GM19438 (cell line): ENCODE measurements around the gene TTC1.
A peak's percentile ranks its signal among the peaks of the same experiment; 100 is the strongest.
"Not testable (repeated sequence)": the region's sequence is repeated elsewhere in the genome, so short reads cannot be mapped to it uniquely, and the experiment has no call there.

Experiments used
- ATAC-seq: cut with Tn5 transposase; IDR thresholded peaks from one replicate; pipeline ENCODE4 v1.9.1; 2021; ENCODE audit warnings: low read depth; ENCODE audit not compliant: unreplicated experiment

Gene TTC1

DNA sequence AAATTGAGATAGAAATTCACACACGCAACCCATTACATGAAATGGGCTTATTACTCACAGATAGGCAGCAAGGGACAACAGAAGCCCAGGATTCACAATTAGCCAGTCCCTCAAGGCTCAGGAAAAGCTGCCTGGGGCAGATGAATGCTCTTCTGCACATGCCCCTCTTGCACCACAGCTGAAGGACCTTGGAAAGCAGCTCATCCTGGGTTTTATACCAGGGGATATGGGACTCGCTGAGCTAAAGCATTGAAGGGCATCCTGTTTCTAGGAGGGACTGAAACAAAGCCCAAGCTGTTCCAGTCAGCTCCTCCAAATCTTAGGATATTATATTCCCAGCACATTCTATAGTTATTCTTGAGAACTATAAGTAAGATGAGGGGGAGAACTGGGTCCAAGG, 15.7 kb upstream of the TTC1 start:
- ATAC-seq = no peak

DNA sequence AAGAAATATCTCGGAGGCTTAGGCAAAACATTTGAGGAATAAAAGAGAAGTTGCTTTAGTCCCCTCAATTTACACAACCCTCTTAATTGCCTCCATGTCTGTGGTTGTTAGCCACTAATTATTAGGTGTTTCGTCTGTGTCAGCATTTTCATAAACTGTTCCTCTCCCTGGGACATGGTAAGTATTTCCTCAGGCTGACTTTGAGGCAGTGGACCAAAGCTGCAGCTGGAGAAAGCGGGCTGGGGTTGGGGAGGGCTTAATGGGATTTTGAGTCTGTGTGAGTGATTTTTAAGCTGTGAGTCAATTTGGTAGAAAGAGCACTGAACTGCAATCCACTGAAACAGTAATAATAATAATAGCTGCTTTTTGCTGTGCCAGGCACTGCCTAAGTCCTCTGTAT, 13.0 kb upstream of the TTC1 start:
- no peak for ATAC-seq

DNA sequence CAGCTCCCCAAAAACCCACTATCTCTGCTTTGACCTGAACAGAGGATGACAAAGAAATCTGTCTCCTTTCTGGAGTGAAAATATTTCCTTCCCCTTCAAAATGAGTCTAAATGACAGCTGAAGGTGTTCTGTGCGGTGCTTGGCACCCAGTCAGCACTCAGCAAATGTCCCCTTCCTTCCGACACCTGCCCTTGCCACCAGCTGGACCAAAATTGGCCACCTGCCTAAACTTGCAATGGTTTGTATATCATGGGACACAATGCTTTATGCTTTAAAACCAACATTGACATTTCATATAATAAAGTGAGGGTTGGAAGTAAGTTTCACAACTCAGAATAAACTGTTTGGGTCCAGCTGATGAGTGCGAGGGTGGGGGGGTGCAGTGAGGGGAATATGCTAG, 7.5 kb upstream of the TTC1 start:
- ATAC-seq = no peak

DNA sequence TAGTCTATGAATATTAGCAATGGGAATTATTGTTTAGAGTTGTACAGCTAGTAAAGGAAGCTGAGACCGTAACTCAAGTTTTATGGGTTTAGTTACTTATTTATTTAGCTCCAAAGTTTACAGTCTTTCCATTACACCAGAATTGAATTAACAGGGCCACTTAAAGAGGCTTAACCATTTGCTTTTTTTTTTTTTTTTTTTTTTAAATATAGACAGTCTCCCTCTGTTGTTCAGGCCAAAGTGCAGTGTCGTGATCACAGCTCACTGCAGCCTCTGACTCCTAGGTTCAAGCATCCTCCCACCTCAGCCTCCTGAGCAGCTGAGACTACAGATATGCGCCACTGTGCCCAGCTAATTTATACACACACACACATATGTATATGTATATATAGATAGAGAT, 1.4 kb upstream of the TTC1 start:
- no peak for ATAC-seq

DNA sequence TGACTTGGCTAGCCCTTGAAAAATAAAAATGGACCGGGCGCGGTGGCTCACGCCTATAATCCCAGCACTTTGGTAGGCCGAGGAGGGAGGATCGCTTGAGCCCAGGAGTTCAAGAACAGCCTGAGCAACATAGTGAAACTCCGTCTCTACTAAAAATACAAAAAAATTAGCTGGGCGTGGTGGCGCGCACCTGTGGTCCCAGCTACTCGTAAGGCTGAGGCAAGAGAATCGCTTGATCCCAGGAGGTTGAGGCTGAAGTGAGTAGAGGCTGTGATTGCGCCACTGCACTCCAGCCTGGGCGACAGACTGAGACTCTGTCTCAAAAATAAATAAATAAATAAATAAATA, 436 bp upstream of the TTC1 start:
- ATAC-seq = peak; percentile 9

DNA sequence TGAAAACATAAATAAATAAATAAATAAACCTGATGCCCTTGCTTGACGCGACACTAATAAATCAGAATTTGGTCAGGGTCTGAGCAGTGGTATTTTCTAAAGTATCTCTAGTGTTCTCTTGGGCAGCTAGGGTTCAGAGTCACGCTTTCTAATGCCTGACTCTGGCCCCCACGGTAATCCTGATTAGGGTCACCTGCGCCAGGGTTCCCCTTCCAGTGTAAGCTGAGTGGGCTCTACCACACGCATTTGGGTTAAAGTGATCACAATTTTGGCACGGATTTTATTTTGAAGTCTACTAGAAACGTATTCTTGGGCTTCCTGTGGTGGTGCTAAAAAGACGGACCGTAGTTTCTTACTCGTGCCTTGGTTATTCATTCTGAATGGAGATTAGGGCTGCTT, 651 bp downstream of the TTC1 start:
- no peak for ATAC-seq

DNA sequence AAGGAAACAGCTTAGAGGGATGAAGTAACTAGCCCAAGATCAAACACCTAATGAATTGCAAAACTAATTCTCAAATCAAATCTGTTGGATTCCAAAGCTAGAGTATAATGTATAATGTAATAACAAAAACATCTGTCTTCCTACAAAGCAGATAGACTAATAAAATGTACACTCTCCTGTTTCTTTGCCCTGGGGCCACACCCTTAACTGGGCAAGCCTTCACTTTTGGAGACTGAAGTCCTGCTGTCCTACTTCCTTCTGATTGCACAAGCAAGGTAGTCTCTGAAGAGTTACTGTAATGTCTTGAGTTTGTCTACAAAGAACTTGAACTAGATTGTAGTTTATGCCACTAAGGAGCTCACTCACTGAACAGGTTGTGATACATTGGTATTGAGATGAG, 2.5 kb downstream of the TTC1 start:
- ATAC-seq = no peak

DNA sequence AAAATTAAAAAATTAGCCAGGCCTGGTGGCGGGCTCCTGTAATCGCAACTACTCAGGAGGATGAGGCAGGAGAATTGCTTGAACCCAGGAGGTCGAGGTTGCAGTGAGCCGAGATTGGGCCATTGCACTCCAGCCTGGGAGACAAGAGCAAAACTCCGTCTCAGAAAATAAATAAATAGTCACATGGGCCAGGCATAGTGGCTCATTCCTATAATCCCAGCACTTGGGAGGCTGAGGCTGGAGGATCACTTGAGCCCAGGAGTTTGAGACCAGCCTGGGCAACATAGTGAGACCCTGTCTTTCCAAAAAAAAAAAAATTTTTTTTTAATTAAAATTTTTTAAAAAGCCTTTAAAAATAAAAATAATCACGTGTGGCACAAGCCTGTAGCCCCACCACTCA, 5.3 kb downstream of the TTC1 start:
- ATAC-seq = not testable (repeated sequence)

DNA sequence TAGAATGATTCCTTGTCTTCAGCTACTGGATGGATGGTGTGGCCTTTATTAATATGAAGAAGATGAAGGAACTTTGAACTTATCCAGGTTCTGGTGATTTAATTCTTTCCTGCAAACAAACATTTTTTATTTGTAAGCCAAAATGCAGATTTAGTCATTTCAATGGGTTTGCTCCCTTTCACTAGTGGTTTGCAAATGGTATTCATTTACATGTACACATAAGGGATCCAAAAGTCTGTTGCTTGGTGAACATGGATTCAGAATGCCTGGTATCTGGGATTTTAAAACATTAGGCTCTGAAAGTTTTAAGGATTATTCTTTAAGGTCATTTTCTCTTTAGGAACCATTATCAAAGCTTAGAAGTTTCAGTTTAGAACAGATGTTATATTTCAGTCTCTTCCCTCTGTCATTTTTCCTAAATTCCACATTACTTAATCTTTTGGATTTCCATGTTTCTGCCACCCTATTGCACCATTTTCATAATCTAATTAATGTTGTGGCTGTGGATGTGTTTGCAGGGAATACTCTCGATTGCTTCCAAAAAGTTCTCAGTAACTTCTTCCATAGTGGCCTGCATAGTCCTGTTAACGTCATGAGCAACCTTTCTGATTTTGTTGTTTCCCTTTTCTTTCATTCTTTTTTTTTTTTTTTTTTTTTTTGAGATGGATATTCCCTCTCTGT, 10.1 kb downstream of the TTC1 start:
- ATAC-seq = no peak

DNA sequence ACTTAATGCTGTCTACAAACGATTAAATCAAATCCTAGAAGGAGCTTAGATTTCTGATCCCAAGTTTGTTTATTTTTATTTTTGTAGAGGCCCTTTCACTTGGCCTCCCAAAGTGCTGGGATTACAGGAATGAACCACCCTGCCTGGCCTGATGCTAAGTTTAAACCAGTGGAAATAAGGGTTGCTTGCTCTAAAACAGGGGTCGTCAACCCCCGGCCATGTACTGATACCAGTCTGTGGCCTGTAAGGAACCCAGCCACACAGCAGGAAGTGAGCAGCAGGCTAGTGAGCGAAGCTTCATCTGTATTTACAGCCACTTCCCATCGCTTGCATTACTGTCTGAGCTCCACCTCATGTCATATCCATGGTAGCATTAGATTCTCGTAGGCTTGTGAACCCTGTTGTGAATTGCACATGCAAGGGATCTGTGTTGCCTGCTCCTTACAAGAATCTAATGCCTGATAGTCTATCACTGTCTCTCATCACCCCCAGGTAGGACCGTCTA, 11.4 kb downstream of the TTC1 start:
- no peak for ATAC-seq

DNA sequence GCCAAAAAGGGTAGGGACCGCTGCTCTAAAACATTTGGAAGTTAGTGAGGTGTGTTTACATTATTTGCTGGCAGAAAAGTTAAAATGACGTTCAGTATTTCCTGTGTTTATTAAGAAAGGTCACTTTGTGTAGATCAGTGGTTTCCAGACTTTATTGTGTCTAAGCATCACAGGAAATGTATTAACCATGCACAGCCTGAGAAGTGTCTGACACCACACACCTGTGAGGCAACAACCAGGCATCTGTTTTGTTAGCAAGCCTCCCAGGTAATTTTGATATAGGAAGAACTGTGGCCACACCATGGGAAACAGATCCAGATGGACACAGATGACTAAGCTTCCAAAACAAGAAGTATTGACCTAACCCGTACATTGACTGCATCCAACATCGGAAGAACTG, 12.0 kb downstream of the TTC1 start:
- no peak for ATAC-seq

DNA sequence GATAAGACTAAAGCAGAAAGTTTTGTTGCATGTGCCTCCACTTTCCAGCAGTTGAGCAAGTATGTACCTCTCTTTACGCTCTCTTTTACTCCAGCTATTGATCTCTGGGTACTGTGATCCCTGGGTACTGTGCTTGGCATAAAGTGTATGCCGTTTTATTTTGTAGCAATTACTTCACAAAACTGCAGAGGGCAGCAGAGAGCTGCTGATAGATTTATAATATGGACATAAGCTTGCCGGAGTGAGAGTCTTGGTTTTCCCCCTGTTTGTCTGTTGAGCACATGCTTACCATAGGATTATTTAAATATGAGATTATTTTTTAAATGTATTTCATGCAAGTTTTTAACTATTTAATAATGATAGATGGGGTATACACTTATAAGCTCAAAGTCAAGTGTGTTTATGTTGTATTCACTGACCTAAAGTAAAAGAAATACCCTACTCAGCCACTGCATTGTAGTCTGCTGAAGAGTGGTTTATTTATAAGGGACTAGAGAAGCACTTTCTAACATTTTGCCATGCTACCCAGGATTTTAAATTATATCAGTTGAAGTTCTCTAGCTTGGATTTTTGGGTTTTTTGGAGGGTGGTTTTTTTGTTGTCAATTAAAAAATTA, 13.0 kb downstream of the TTC1 start:
- ATAC-seq = peak; percentile 80

DNA sequence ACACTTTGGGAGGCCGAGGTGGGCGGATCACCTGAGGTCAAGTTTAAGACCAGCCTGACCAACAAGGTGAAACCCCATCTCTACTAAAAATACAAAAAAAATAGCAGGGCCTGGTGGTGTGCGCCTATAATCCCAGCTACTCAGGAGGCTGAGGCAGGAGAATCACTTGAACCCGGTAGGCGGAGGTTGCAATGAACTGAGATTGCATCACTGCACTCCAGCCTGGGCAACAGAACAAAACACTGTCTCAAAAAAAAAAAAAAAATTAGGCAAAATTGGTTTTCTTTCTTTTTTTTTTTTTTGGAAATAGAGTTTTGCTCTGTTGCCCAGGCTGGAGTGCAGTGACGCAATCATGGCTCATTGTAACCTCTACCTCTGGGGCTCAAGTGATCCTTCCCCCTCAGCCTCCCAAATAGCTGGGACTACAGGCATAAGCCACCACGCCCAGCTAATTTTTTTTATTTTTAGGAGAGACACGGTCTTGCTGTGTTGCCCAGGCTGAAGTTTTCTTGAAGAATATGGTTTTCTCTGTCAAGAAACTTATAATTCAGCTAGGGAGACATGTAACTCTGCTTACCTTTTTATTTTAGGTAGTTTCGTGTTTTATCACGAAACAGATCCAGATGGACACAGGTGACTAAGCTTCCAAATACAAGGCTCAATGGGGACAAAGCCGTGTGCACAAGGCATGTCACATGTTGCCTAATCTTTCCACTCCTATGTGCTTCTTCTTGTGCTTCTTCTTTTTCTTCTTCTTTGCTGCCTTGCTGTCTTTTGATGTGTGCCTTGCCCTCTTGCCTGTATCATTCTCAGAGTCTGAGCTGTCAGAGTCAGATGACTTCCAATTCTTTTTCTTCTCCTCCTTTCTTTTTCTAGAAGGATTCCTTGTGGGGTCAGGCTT, 14.3 kb downstream of the TTC1 start:
- no peak for ATAC-seq

DNA sequence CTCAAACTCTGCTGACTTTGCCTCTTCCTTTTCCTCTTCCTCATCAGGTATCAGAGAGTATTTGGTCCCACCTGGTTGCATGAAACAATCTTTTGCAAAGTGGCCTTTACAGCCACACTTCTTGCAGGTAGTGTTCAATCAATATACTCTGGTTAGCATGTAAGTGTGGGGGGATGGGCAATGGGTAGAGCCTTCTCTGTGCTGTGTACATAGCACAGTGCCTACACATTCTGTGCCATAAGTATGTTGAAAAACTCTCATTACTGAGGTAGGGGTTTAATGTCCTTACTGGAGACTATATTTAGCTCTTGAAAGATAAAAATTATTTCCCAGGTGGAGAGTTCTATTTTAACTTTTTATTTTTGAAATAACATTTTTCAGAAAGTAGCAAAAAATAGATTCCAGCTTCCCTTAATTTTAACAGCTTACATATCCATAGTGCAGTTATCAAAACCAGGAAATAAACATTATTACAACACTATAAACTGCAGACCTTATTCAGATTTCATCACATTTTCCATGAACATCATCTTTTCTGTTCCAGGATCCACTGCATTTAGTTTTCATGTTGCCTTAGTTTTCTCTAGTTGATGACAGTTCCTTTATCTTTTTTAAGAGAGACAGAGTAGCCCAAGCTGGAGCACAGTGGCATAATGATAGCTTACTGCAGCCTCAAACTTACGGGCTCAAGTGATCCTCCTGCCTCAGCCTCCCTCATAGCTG, 15.1 kb downstream of the TTC1 start:
- no peak for ATAC-seq

DNA sequence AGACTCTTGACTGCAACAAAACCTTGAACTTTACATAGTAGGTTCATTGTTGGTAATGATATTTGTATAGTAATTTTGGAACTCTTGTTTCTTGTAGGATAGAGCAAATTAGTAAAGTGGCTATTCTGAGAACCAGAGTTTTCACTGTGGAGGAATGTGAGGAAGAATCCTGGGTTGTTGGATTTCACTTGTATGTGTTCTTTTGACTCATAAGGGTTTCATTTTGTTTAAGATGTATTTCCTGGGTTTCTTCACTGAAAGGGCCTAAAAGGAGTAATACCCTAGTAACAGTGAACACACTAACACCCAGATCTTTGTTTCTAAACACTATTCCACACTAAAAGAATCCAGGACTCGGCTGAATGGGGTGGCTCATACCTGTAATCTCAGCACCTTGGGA, 20.1 kb downstream of the TTC1 start:
- ATAC-seq = no peak

DNA sequence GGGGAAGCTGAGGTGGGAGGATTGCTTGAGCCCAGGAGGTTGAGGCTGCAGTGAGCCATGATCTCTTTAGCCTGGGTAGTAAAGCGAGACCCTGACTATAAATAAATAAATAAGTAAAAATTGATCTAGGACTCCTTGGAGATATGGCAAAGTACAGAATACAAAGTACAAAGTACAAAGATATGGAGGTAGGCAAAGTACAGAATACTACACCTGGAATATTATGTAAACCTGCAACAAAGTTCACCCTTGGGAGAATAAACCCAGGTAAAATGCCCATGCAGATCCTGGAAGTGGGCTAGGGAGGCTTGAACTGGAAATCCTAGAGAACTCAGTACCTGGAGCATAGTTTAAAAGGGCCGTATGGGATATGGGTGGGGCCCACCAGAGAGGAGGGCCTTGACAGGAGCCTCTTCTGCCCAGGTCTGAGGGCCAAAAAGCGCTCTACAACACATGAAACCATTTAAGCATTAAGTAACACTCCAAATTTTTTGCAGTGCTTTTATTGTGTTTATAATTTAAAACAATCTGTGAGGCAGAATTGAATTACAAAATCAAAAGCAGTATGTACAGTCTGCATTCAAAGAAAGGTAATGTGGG, 20.7 kb downstream of the TTC1 start:
- no peak for ATAC-seq

DNA sequence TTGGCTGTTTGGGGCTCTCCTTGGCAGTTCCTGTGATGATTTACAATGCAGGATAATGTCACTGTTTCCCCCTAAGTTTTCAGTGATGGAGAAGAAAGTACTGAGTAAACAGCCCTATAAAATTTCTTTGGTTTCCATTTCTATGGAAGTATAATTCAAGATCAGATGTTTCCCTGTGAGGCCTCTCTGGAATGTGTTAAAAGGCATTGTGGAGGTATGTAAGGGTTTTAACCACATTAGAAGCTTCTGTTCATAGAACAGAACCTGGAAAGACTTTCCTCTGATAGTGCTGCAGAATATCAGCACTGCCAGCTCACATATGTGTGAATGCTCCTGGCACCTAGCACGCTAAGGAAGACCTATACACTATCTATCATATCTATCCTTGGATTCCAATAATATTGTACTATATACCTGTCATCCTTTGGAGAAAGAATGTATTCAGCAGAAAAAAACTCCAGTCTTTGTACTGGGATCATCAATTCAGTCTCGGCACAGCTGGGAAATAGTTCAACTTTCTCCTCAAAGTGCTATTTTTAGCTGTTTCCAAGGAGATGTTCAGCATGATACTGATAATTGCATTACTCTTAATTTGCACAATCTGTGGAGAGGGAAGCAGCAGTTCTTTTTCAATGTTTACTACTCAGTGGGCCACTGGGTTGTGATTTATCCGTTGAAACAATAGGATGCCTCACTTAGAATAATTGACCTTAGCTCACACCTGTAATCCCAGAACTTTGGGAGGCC, 21.9 kb downstream of the TTC1 start:
- ATAC-seq = no peak

DNA sequence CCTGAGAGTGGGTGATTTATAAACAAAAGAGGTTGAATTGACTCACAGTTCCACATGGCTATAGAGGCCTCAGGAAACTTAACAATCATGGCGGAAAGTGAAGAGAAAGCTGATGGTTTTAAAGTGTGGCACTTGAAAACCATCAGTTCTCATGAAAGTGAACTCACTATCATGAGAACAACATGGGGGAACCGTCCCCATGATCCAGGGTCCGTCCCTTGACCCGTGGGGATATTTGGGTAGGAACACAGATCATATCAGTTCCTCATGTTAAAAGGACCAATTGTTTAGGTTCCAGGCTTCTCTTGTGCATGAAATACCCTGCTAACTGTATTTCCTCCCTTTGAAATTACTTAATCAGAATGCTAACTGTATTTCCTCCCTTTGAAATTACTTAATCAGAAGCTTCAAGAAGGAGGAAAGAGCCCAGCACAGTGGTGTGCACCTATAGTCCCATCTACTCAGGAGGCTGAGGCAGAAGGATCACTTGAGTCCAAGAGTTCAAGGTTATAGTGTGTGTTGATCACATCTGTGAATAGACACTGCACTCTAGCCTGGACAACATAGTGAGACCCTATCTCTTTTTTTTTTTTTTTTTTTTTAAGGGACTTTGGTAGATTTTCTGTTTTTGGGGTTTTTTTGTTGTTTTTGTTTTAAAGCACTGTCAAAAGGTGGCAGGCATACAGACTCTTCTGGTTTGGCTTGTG, 24.8 kb downstream of the TTC1 start:
- no peak for ATAC-seq

DNA sequence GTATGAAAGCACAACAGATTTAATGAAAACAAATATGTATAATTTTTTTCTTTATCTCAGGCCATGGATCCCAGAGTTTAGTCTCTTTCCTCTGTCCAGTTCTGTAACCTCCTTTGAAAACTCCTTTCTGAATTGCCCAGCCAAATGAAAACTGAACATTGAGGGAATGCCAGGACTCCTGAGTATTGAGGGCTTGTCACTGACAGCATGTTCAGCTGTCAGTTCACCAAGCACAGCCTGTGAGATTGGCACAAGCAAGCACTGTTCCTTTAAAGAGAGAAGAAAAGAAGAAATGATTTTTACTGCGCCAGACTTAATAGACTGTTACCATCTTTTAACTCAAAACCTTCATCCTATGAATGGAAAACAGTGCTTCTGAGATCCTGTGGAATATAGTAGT, 27.3 kb downstream of the TTC1 start:
- no peak for ATAC-seq
